ENCODE data around the gene PLCH2.
A peak's percentile ranks its signal among the peaks of the same experiment; 100 is the strongest.
"Not testable (repeated sequence)": the region's sequence is repeated elsewhere in the genome, so short reads cannot be mapped to it uniquely, and the experiment has no call there.

The PLCH2 gene

DNA sequence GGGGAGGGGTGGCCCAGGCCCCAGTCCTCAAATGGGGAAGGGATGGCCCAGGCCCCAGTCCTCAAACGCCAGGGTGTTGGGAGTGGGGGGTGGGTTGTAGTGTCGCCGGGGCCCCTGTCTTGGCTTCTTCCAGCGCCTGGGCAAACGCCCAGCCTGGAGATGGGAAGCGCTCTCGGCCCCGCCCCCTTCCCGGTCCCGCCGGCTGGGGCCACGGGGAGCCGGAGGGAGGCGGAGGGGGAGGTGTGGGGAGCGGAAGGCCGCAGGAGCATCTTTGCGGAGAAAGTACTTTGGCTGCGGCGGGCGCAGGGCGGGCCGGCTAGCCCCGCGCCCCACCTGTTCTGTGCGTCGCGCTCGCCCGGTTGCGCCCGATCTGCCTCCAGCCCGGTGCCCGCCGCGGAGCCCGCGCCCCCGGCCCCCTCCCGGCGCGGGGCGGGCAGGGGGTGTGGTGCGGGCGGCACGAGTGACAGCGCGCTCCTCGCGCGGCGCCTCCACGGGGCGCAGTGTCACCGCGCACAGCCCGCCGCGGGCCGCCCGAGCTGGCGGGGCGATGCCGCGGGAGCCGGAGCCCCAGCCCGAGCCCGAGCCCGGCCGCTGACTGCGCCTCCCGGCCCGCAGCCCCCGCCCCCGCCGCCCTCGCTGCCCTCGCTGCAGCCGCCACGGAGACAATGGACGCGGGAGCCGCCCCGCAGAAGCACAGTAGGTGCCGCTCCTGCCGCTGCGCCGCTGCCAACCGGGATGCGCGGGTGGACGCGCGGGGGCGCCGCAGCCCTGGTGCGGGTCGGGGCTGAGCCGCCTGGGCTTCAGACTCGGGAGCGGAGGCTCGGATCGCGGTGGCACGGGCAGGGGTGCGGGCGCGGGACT, 32.6 kb upstream of the PLCH2 start:
- DNase-seq: no peak

DNA sequence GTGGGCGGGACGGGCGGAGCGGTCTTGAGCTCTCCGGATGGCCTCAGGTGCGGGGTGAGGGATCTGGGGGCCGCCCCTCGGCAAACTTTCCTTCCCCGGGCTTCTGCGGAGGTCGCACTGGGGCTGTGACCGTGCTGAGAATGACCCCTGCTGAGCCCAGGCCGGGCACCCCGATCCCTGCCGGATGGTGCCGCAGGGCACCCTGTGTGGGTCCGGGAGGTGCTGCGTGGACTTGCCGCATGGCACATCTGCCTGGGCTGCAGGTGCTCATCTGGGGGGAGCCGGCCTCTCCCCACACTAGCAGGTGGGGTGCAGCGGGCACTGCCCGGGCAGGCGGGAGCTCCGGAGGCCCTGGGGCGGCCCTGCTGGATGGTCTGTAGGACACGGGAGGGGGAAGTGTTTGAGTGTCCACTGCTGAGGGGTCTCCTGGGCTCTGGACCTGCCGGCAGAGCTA, 31.9 kb upstream of the PLCH2 start:
- DNase-seq: no peak

DNA sequence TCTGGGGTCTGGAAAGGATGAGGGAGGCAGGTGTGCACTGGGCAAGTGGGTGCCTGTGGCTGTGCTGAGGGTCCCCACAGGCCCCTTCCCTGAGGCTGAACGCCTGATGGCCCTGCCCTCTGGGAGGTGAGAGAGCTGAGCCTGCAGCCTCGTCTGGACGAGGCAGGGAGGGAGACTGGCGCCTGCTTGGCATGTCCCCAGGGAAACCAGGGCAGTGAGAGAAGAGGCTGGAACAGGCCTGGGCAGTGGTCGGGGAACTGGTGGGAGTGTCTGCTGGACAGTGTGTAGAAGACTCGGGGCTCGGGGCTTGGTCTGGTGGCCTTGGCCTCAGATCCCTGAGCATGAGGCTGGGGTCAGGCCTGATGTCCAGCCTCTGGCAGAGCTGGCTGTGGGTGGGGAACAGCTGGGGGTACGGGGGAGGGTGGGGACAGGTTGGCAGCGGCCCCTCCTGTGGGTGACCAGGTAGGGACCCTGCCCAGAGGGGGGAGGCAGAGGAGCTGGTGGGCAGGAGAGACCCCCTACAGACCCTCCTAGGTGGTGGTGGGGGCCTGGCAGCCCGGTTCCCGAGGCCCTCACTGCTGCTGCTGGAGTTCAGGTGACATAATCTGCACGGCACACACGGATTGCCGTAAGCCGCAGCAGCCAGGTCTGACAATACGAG, 30.8 kb upstream of the PLCH2 start:
- no peak for DNase-seq

GRCh38 chr1:2445823-2446215, 30.3 kb upstream of the PLCH2 start:
- no peak for DNase-seq

GRCh38 chr1:2446394-2446793, 29.7 kb upstream of the PLCH2 start:
- peak; percentile 35 for DNase-seq

DNA sequence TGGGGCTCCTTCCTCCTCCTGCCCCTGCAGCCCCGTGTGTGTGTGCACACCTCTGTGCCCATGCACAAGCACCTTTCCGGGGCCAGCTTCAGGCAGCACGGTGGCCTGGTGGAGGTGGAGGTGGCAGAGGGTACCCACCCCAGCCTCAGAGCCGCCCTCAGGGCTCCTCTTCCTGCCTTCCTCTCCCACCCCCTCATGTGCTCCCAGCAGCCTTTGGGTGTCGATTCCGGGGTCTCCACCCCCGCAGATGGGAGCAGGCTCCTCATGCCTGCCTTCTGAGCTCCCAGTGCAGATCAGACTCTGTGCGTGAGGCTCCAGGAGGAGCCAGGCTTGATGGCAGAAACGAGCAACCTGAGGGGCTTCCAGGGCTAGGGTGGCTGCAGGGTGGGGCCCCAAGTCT, 29.2 kb upstream of the PLCH2 start:
- no peak for DNase-seq

DNA sequence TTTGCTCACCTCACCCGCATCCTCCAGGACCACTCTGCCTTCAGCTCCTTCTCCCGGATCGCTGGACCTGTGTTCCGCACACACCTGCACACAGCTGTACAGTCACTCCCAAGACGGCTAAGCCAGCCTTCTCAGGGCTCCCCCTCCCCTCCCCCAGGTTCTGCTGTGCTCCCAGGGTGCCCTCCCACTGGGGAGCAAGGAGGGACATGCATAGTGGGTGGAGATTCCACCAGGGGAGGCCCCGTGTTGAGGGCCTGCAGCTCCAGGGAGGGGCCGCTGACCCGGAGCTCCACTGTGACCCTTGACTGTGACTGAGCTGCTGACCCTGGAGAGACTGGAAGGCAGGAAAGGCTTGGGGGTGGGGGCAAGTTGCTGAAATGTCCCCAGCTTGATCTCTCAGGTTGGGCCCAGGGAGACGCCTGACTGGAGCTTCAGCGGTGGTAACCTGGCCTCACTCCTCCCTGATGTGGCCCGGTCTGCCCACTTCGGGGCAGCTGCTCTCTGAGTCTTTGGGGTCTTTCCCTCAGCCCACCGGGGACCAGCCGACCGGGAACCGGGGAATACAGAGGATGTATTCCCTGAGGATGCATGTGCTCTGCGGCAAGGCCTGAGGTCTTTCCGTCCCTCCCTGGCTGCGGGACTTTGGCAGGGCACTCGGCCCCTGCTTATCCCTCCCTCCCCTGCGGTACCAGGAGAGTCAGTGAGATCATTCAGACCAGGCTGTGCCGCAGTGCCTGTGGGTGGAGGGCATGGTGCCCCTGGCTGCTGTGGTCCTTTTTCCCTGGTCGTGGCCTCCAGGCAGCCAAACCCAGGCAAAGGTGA, 28.6 kb upstream of the PLCH2 start:
- no peak for DNase-seq

- DNase-seq: no peak
Measured at GRCh38 chr1:2448098-2448445, 28.0 kb upstream of the PLCH2 start.

DNA sequence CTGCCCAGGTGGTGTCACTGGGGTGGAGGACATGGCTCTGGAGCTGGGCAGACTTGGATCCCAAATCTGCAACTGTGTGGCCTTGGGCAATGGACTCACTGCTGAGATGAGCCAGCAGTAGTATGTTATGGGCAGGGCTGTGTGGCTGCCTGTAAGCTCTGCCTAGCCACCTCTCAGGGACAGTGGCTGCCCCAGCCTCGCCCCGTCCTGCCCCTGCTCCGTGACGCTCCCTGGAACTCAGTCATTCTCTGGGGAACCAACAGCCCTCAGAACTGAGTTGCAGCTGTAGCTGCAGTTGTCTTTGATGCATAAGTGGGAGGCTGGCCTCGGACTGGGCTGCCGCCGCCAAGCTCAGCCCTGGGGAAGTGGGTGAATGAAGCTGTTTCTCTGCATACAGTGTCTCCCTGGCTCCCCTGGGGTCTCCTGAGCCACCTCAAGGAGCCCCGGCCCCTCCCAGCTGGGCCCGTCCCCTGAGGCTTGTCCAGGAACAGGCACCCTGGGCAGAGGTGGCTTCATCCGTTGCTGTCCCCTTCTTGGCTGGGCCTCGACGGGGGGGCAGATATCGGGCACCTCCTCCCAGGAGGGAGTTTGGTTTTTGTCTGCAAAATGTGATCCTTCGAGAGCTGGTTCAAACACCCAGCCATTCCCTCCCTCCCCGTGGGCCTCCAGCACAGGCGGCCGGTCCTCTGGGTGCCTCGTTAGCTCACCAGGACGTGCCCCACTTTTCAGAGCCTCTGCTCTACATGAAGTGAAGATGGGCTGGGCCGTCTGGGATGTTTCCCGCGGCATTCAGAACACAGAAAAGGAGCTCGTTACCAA, 26.2 kb upstream of the PLCH2 start:
- peak; percentile 46 for DNase-seq

GRCh38 chr1:2451741-2452140, 24.3 kb upstream of the PLCH2 start:
- DNase-seq: peak; percentile 96

DNA sequence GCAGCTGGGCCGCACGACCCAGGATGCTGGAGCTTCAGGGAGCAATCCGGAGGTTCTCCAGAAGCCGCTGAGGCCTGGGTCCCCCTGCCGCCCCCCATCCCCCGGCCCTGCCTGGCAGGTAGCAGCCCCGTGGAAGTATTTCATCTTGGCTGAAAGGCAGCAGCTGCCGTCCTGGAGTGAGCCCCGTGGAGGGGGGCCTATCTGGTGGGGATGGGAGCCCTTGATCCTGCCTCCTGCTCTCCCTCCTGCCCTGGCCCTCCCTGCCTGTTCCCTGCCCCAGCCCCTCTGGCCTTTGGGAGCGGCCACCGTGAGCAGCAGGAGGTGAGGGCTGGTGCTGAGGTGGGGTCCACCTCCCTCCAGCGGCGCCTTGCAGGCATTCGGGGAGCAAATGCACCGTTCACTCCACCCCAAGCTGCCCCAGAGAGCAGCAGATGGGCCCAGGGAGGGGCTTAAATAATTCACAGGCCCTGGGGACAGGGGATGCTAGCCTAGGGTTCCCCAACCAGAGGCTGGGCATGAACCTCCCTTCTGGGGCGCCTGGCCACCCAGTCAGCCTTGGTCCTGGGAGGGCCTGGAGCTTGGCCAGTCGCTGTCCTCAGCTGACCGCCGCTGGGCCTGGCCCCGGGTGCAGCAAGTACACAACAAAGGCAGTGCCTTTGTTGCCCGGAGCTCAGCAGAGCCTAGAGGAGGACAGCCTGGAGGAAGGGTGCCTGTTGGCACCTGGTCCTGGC, 23.7 kb upstream of the PLCH2 start:
- peak; percentile 34 for DNase-seq

GRCh38 chr1:2452932-2453315, 23.2 kb upstream of the PLCH2 start:
- DNase-seq: no peak

DNA sequence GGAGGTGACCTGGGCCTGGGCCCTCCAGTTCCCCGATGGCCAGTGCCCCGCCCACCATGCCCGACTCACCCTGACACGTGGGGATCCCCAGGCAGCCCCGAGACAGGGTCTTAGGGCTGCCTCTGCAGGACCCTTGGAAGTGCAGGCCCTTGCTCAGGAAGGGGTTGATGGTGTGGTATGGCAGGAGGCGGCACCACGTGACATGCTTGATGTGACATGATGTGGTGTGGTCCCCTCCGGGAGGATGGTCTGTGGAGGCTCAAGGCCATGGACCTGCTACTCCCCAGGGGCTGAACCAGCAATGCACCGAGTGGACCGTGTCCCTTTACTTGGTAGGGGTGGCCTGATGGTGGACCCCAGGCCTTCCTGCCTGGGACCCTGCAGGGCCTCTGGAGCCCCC, 21.9 kb upstream of the PLCH2 start:
- no peak for DNase-seq

DNA sequence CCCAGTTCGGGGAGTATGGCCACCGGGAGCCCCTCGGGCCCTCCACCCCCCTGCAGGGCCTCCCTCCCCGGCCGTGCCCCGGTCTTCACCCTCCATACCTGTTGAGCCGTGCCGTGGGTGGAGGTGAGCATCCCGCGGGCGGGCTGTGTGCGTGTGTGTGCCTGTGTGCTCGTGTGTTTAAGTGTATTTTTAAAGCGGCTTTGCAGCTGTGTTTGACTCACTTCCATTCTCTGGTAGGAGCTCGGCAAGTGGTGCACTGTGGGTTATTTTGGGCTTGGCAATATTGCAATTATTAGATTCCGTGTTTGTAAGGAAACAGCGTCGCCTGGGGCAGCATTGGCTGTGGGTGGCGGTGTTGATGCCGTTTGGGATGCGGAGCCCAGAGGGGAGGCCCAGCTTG, 20.3 kb upstream of the PLCH2 start:
- DNase-seq: peak; percentile 30

- no peak for DNase-seq
Measured at GRCh38 chr1:2457444-2457843, 18.6 kb upstream of the PLCH2 start.

- DNase-seq: no peak
Measured at GRCh38 chr1:2458687-2459086, 17.4 kb upstream of the PLCH2 start.

DNA sequence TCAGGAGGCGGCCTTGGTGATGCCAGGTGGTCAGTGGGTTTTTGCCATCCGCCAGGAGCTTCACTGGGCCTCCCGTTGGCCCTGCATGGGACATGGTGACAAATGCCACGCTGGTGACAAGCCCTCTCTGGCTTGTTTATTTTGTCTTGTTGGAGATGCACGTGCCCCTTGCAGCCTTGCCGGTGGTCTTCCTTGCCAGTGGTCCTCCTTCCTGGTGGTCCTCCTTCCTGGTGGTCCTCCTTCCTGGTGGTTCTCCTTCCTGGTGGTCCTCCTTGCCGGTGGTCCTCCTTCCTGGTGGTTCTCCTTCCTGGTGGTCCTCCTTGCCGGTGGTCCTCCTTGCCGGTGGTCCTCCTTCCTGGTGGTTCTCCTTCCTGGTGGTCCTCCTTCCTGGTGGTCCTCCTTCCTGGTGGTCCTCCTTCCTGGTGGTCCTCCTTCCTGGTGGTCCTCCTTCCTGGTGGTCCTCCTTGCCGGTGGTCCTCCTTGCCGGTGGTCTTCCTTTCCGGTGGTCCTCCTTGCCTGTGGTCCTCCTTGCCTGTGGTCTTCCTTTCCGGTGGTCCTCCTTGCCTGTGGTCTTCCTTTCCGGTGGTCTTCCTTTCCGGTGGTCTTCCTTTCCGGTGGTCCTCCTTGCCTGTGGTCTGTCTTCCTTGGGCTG, 16.9 kb upstream of the PLCH2 start:
- DNase-seq: not testable (repeated sequence)

GRCh38 chr1:2459757-2460156, 16.3 kb upstream of the PLCH2 start:
- DNase-seq: no peak

- DNase-seq: no peak
Measured at GRCh38 chr1:2460203-2460602, 15.9 kb upstream of the PLCH2 start.

DNA sequence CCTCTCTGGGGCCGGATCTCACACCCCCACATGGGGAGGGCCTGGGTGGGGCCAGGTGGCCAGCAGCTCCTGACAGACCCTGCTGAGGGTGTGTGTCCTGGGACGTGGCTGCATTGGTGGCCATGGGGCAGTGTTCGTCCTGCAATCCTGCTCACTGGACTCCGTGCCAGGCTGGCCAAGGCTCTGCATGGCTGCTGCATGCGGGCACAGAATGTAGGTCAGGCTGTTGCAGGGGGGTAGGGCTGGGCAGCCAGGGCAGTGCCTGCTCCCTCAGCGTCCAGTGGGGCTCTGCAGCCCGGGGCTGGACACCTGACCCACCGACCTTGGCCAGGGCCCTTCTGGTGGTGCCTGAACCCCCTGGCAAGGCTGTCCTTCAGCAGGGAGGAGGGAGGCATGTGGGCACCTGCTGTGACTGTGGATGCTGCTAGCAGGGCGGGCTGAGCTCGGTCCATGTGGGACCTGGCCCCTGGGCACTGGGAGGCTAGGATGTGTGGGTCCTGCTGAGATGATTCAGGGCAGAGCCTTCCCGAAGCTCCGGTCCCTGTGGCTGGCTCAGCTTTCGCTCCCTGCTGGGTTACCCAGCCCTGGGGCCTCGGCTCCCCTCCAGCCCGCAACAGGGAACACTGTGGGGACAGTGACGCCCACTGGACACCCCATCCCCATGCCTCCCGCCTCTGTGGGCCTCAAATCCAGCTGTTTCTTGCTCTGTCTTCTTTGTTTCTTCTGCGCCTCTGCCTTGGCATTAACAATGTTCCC, 14.9 kb upstream of the PLCH2 start:
- no peak for DNase-seq
